H9 (cell line): ENCODE data around the gene MYO18A. TPM values are rescaled to one million over a fixed set of nuclear protein-coding genes. Genes with fewer than 3 reads are reported as not detected.

ENCODE experiments used
- DNase-seq: peaks from one replicate; pipeline ENCODE4 v3.0.0-alpha.2; 2017
- H2AFZ ChIP-seq: one replicate; pipeline ENCODE4 v1.6.1; 2013; ENCODE audit warnings: mild to moderate bottlenecking, low read length, control low read depth, moderate library complexity
- H2AK5ac ChIP-seq: 2 replicates; pipeline ENCODE4 v1.6.1; 2013; ENCODE audit warnings: low read length, control low read depth, mixed read lengths; ENCODE audit not compliant: insufficient read length
- H2BK120ac ChIP-seq: one replicate; pipeline ENCODE4 v1.6.1; 2013; ENCODE audit warnings: low read depth, mild to moderate bottlenecking, low read length, control low read depth, inconsistent platforms; ENCODE audit not compliant: poor library complexity, severe bottlenecking
- H2BK12ac ChIP-seq: 2 replicates; pipeline ENCODE4 v1.6.1; 2013; ENCODE audit warnings: low read length, control low read depth, mixed read lengths, low read depth; ENCODE audit not compliant: insufficient read length
- H2BK15ac ChIP-seq: 2 replicates; pipeline ENCODE4 v1.6.1; 2013; ENCODE audit warnings: low read depth, low read length, control low read depth
- H2BK20ac ChIP-seq: one replicate; pipeline ENCODE4 v1.6.1; 2013; ENCODE audit warnings: low read depth, mild to moderate bottlenecking, low read length, control low read depth, inconsistent platforms; ENCODE audit not compliant: poor library complexity, severe bottlenecking
- H2BK5ac ChIP-seq: 2 replicates; pipeline ENCODE4 v1.6.1; 2013; ENCODE audit warnings: low read length, control low read depth, mixed read lengths; ENCODE audit not compliant: insufficient read length
- H3K14ac ChIP-seq: 2 replicates; pipeline ENCODE4 v1.6.1; 2013; ENCODE audit warnings: low read length, control low read depth; ENCODE audit not compliant: insufficient read depth
- H3K18ac ChIP-seq: 2 replicates; pipeline ENCODE4 v1.6.1; 2013; ENCODE audit warnings: low read depth, mild to moderate bottlenecking, mixed read lengths, low read length, control low read depth; ENCODE audit not compliant: insufficient read length
- H3K23ac ChIP-seq: 2 replicates; pipeline ENCODE4 v1.6.1; 2013; ENCODE audit warnings: low read length, control low read depth, mixed read lengths, low read depth; ENCODE audit not compliant: insufficient read length
- H3K23me2 ChIP-seq: 2 replicates; pipeline ENCODE4 v1.6.1; 2013; ENCODE audit warnings: low read depth, mild to moderate bottlenecking, mixed read lengths, low read length, control low read depth; ENCODE audit not compliant: insufficient read length, poor library complexity, severe bottlenecking
- H3K27ac ChIP-seq: 2 replicates; pipeline ENCODE4 v1.5.1; 2013; ENCODE audit warnings: low read length, control low read depth, mixed read lengths, low read depth; ENCODE audit not compliant: insufficient read length
- H3K27me3 ChIP-seq: 2 replicates; pipeline ENCODE4 v1.6.1; 2013; ENCODE audit warnings: low read length, control low read depth, inconsistent platforms; ENCODE audit not compliant: insufficient read depth
- H3K4ac ChIP-seq: 2 replicates; pipeline ENCODE4 v1.6.1; 2013; ENCODE audit warnings: low read depth, mild to moderate bottlenecking, control low read depth, inconsistent platforms, low read length, moderate library complexity
- H3K4me1 ChIP-seq: 2 replicates; pipeline ENCODE4 v1.6.1; 2013; ENCODE audit warnings: low read length, control low read depth, inconsistent platforms; ENCODE audit not compliant: insufficient read depth
- H3K4me2 ChIP-seq: 2 replicates; pipeline ENCODE4 v1.6.1; 2013; ENCODE audit warnings: low read length, control low read depth, mixed read lengths; ENCODE audit not compliant: insufficient read length, insufficient read depth
- H3K56ac ChIP-seq: 2 replicates; pipeline ENCODE4 v1.6.1; 2013; ENCODE audit warnings: low read depth, mild to moderate bottlenecking, mixed read lengths, low read length, control low read depth; ENCODE audit not compliant: insufficient read length
- H3K79me1 ChIP-seq: 2 replicates; pipeline ENCODE4 v1.6.1; 2013; ENCODE audit warnings: low read depth, mild to moderate bottlenecking, moderate library complexity, low read length, control low read depth, inconsistent platforms; ENCODE audit not compliant: insufficient read depth, poor library complexity, severe bottlenecking
- H3K79me2 ChIP-seq: 2 replicates; pipeline ENCODE4 v1.6.1; 2013; ENCODE audit warnings: low read length, control low read depth, inconsistent platforms; ENCODE audit not compliant: insufficient read depth
- H3K9ac ChIP-seq: 2 replicates; pipeline ENCODE4 v1.6.1; 2013; ENCODE audit warnings: low read length, control low read depth, mixed read lengths; ENCODE audit not compliant: insufficient read length; ENCODE audit errors: extremely low read depth
- H3K9me3 ChIP-seq: one replicate; pipeline ENCODE4 v1.6.1; 2013; ENCODE audit warnings: low read depth, low read length, inconsistent platforms; ENCODE audit not compliant: control insufficient read depth
- H3T11ph ChIP-seq: one replicate; pipeline ENCODE4 v1.6.1; 2013; ENCODE audit warnings: mild to moderate bottlenecking, low read length, control low read depth, inconsistent platforms
- H4K20me1 ChIP-seq: one replicate; pipeline ENCODE4 v1.6.1; 2013; ENCODE audit not compliant: control insufficient read depth, insufficient read length, insufficient read depth
- H4K5ac ChIP-seq: 2 replicates; pipeline ENCODE4 v1.6.1; 2013; ENCODE audit warnings: low read depth, mild to moderate bottlenecking, mixed read lengths, low read length, control low read depth; ENCODE audit not compliant: insufficient read length
- H4K8ac ChIP-seq: replicated peaks from 2 replicates; pipeline ENCODE4 v1.6.1; 2013; ENCODE audit warnings: low read length, control low read depth, mixed read lengths, low read depth; ENCODE audit not compliant: insufficient read length
- H4K91ac ChIP-seq: 2 replicates; pipeline ENCODE4 v1.6.1; 2013; ENCODE audit warnings: low read depth, mild to moderate bottlenecking, moderate library complexity, mixed read lengths, low read length, control low read depth; ENCODE audit not compliant: insufficient read length
- H3K27ac Mint-ChIP-seq, 3 experiments: 2 replicates in 2 of 3; 3 replicates in 1 of 3; pipeline ENCODE4 v1.8.0; 2020 to 2021; ENCODE audit warnings: mixed read lengths in 3 of 3, mild to moderate bottlenecking in 1 of 3, moderate library complexity in 1 of 3
- H3K27me3 Mint-ChIP-seq: 2 replicates; pipeline ENCODE4 v1.8.0; 2021; ENCODE audit warnings: low read depth, mild to moderate bottlenecking, moderate library complexity, mixed read lengths
- H3K36me3 Mint-ChIP-seq, 3 experiments: 2 replicates in 2 of 3; 3 replicates in 1 of 3; pipeline ENCODE4 v1.8.0; 2020 to 2021; ENCODE audit warnings: low read depth in 3 of 3, mixed read lengths in 3 of 3; ENCODE audit not compliant: insufficient read depth in 1 of 3
- H3K4me1 Mint-ChIP-seq, 2 experiments: 2 replicates each; pipeline ENCODE4 v1.8.0; 2020; ENCODE audit warnings: mixed read lengths in 2 of 2
- H3K4me3 Mint-ChIP-seq, 2 experiments: 2 replicates in 1 of 2; 3 replicates in 1 of 2; pipeline ENCODE4 v1.8.0; 2020 to 2021; ENCODE audit warnings: mild to moderate bottlenecking in 2 of 2, mixed read lengths in 2 of 2, moderate library complexity in 1 of 2
- H3K9me3 Mint-ChIP-seq, 2 experiments: 2 replicates in 1 of 2; 3 replicates in 1 of 2; pipeline ENCODE4 v1.8.0; 2020; ENCODE audit warnings: mild to moderate bottlenecking in 2 of 2, mixed read lengths in 2 of 2, moderate library complexity in 1 of 2
- CTCF ChIP-seq: fragments of 200-600 bp; sonication (generic); conservative IDR thresholded peaks from 3 replicates; pipeline ENCODE4 v1.8.0; 2021; ENCODE audit warnings: antibody characterized with exemption, mild to moderate bottlenecking
- WGBS: extraction: QIAGEN DNeasy Blood & Tissue Kit; methylation state at CpG from one replicate; pipeline ENCODE4 v1.1.7; 2013; ENCODE audit warnings: missing lambda C conversion rate, low lambda C conversion rate, mixed read lengths; ENCODE audit not compliant: insufficient read length; ENCODE audit errors: extremely low coverage; 5-methylcytosine and 5-hydroxymethylcytosine counted together
- total RNA-seq: library from RNA; stranded (reverse); gene quantifications from 2 replicates; pipeline ENCODE4 v1.2.1, GENCODE V29; 2021

The MYO18A gene
- total RNA-seq, 1 experiment from 2014 or later = 21.6 TPM

GRCh38 chr17:29050176-29050575, 130.0 kb downstream of the MYO18A start:
- DNase-seq = no peak
- H4K91ac ChIP-seq = no peak overlapping the region
- H2AK5ac ChIP-seq = no peak overlapping the region
- no peak overlapping the region for H3K4me2 ChIP-seq
- H3K23ac ChIP-seq = no peak overlapping the region
- no peaks in the 10 kb centered on the region for H3K79me1 ChIP-seq
- H3K4ac ChIP-seq = no peak overlapping the region
- no peak overlapping the region for H3K9ac ChIP-seq
- H3K23me2 ChIP-seq = no peaks in the 10 kb centered on the region
- H3K27me3 ChIP-seq = no peaks in the 10 kb centered on the region
- no peaks in the 10 kb centered on the region for H3K27me3 Mint-ChIP-seq
- no peak overlapping the region for H3K18ac ChIP-seq
- H2BK12ac ChIP-seq = no peak overlapping the region
- peaks cover 13% of the 10 kb centered on the region; the same call in 1 of the 2 replicates for H3K4me1 ChIP-seq
- H3K36me3 Mint-ChIP-seq = peaks cover 9 to 25% (median 13%) of the 10 kb centered on the region in 3 experiments; a peak in 6 of 7 replicates
- H3K79me2 ChIP-seq = no peaks in the 10 kb centered on the region
- whole genome bisulfite sequencing = no CpG with 5 or more reads among the region's 5 CpGs
- no peak overlapping the region for H2BK5ac ChIP-seq
- no peak overlapping the region for H2BK15ac ChIP-seq
- no peaks in the 10 kb centered on the region for H4K20me1 ChIP-seq
- H4K8ac ChIP-seq = no peak overlapping the region
- H3K4me3 Mint-ChIP-seq = no peak overlapping the region
- no peak overlapping the region for H2AFZ ChIP-seq
- no peak overlapping the region for H2BK120ac ChIP-seq
- H3T11ph ChIP-seq = no peak overlapping the region
- no peak overlapping the region for H2BK20ac ChIP-seq
- H3K14ac ChIP-seq = no peak overlapping the region
- H4K5ac ChIP-seq = no peak overlapping the region
- no peak for TF ChIP-seq CTCF
- no peak overlapping the region for H3K27ac ChIP-seq
- H3K56ac ChIP-seq = no peak overlapping the region
- peaks cover 27 to 38% of the 10 kb centered on the region in 2 experiments for H3K4me1 Mint-ChIP-seq
- no peak overlapping the region for H3K27ac Mint-ChIP-seq
- no peaks in the 10 kb centered on the region for H3K9me3 Mint-ChIP-seq
- H3K9me3 ChIP-seq = no peaks in the 10 kb centered on the region
